Measurements from ENCODE around the gene TMEFF2. TPM values are rescaled to one million over a fixed set of nuclear protein-coding genes. Genes with fewer than 3 reads are reported as not detected.

The TMEFF2 gene
- total RNA-seq, 3 donors from 2014 or later (not counting 1 experiment from before 2014, with no cell fraction given) = not detected

GRCh38 chr2:192099742-192100141 is 95.0 kb downstream of the TMEFF2 start:
- no peak for ATAC-seq
- Histone ChIP-seq H3K27ac (ENCODE audit: low read length) (no peak overlapping the region), H3K36me3 (ENCODE audit: control insufficient read depth, insufficient read depth, low read length) (no peaks in the 10 kb centered on the region), H3K4me3 (ENCODE audit: low read length) (no peak overlapping the region), H3K27me3 (ENCODE audit: control insufficient read depth, insufficient read depth, low read length) (no peaks in the 10 kb centered on the region), H3K9me3 (ENCODE audit: control insufficient read depth, insufficient read depth, low read length) (no peaks in the 10 kb centered on the region), H3K4me1 (ENCODE audit: control insufficient read depth, insufficient read depth, low read length) (no peaks in the 10 kb centered on the region)
- Mint-ChIP-seq H3K9me3 (no peaks in the 10 kb centered on the region), H3K4me3 (no peak overlapping the region), H3K27me3 (ENCODE audit: low read depth in 2 of 2) (peaks cover 5 to 7% of the 10 kb centered on the region in 2 donors), H3K4me1 (no peaks in the 10 kb centered on the region), H3K27ac (no peak overlapping the region), H3K36me3 (no peaks in the 10 kb centered on the region)
- no peak for TF ChIP-seq CTCF (IDR thresholded peaks at IDR 0.05)
- intact Hi-C loops (cut with micrococcal nuclease) = no loop called here
- DNase-seq = no peak

- Mint-ChIP-seq H3K27ac (no peak overlapping the region), H3K27me3 (ENCODE audit: low read depth in 2 of 2) (peaks cover 5 to 7% of the 10 kb centered on the region in 2 donors), H3K36me3 (no peaks in the 10 kb centered on the region), H3K4me3 (no peak overlapping the region), H3K9me3 (no peaks in the 10 kb centered on the region), H3K4me1 (no peaks in the 10 kb centered on the region)
- no peak for DNase-seq
- 100% methylated on average over 2 of the region's 2 CpGs for WGBS (ENCODE audit: insufficient coverage)
- Histone ChIP-seq H3K4me3 (ENCODE audit: low read length) (no peak overlapping the region), H3K27ac (ENCODE audit: low read length) (no peak overlapping the region), H3K4me1 (ENCODE audit: control insufficient read depth, insufficient read depth, low read length) (no peaks in the 10 kb centered on the region), H3K9me3 (ENCODE audit: control insufficient read depth, insufficient read depth, low read length) (no peaks in the 10 kb centered on the region), H3K27me3 (ENCODE audit: control insufficient read depth, insufficient read depth, low read length) (no peaks in the 10 kb centered on the region), H3K36me3 (ENCODE audit: control insufficient read depth, insufficient read depth, low read length) (no peaks in the 10 kb centered on the region)
- no peak for TF ChIP-seq CTCF (IDR thresholded peaks at IDR 0.05)
- intact Hi-C loops (cut with micrococcal nuclease) = no loop called here
- no peak for ATAC-seq
These were observed 95.8 kb downstream of the TMEFF2 start for GRCh38 chr2:192098814-192099491.

- Mint-ChIP-seq H3K4me1 (no peaks in the 10 kb centered on the region), H3K27ac (no peak overlapping the region), H3K9me3 (no peaks in the 10 kb centered on the region), H3K4me3 (no peak overlapping the region), H3K36me3 (no peaks in the 10 kb centered on the region), H3K27me3 (ENCODE audit: low read depth in 2 of 2) (no peaks in the 10 kb centered on the region)
- H3K9me3 ChIP-seq (ENCODE audit: control insufficient read depth, insufficient read depth, low read length) = no peaks in the 10 kb centered on the region
- no peaks in the 10 kb centered on the region for H3K27me3 ChIP-seq (ENCODE audit: control insufficient read depth, insufficient read depth, low read length)
- intact Hi-C loops (cut with micrococcal nuclease) = no loop called here
- no peaks in the 10 kb centered on the region for H3K36me3 ChIP-seq (ENCODE audit: control insufficient read depth, insufficient read depth, low read length)
- H3K4me3 ChIP-seq (ENCODE audit: low read length) = no peak overlapping the region
- TF ChIP-seq CTCF (IDR thresholded peaks at IDR 0.05) = no peak
- DNase-seq (no peak), ATAC-seq (no peak)
- no peak overlapping the region for H3K27ac ChIP-seq (ENCODE audit: low read length)
- H3K4me1 ChIP-seq (ENCODE audit: control insufficient read depth, insufficient read depth, low read length) = no peaks in the 10 kb centered on the region
- 44% methylated on average over 1 of the region's 1 CpG for WGBS (ENCODE audit: insufficient coverage)
These were observed 103.3 kb downstream of the TMEFF2 start for GRCh38 chr2:192091476-192091875.

GRCh38 chr2:192090911-192091310 is 103.8 kb downstream of the TMEFF2 start:
- no peaks in the 10 kb centered on the region for H3K4me1 Mint-ChIP-seq
- no peak overlapping the region for H3K4me3 ChIP-seq (ENCODE audit: low read length)
- H3K4me1 ChIP-seq (ENCODE audit: control insufficient read depth, insufficient read depth, low read length) = no peaks in the 10 kb centered on the region
- H3K36me3 ChIP-seq (ENCODE audit: control insufficient read depth, insufficient read depth, low read length) = no peaks in the 10 kb centered on the region
- H3K27me3 Mint-ChIP-seq (ENCODE audit: low read depth in 2 of 2) = no peaks in the 10 kb centered on the region
- no peaks in the 10 kb centered on the region for H3K36me3 Mint-ChIP-seq
- no peaks in the 10 kb centered on the region for H3K9me3 Mint-ChIP-seq
- TF ChIP-seq CTCF (IDR thresholded peaks at IDR 0.05) = no peak
- H3K4me3 Mint-ChIP-seq = no peak overlapping the region
- no peaks in the 10 kb centered on the region for H3K27me3 ChIP-seq (ENCODE audit: control insufficient read depth, insufficient read depth, low read length)
- no peak overlapping the region for H3K27ac Mint-ChIP-seq
- WGBS (ENCODE audit: insufficient coverage) = 82% methylated on average over 7 of the region's 7 CpGs
- H3K9me3 ChIP-seq (ENCODE audit: control insufficient read depth, insufficient read depth, low read length) = no peaks in the 10 kb centered on the region
- ATAC-seq (no peak), DNase-seq (no peak)
- intact Hi-C loops (cut with micrococcal nuclease) = no loop called here
- no peak overlapping the region for H3K27ac ChIP-seq (ENCODE audit: low read length)

Measured in natural killer cell (primary cell).